SIG-M5 treated with dmso at 0.1 percent for 504 hours (cell line): Measurements from ENCODE around the gene ZNF135.

Experiments
- DNase-seq: peaks from one replicate; lab custom pipeline; 2025; ENCODE audit not compliant: unreplicated experiment; lab: John Stamatoyannopoulos, UW

Gene ZNF135

DNA sequence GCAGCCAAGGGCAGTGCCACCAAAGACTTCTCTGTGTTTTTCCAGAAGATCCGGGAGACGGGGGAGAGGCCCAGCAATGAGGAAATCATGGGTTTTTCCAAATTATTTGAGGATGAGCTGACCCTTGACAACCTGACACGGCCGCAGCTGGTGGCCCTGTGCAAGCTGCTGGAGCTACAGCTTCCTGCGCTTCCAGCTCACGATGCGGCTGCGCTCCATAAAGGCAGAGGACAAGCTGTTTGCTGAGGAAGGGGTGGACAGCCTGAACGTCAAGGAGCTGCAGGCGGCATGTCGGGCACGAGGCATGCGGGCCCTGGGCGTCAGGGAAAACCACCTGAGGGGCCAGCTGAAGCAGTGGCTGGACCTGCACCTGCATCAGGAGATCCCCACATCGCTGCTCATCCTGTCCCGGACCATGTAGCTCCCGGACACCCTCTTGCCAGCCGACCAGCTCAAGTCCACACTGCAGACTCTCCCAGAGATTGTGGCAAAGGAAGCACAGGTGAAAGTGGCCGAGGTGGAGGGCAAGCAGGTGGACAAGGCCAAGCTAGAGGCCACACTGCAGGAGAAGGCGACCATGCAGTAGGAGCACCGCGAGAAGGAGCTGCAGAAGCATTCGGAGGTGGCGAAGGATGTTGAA lies 13.6 kb upstream of the ZNF135 start:
- no peak for DNase-seq

DNA sequence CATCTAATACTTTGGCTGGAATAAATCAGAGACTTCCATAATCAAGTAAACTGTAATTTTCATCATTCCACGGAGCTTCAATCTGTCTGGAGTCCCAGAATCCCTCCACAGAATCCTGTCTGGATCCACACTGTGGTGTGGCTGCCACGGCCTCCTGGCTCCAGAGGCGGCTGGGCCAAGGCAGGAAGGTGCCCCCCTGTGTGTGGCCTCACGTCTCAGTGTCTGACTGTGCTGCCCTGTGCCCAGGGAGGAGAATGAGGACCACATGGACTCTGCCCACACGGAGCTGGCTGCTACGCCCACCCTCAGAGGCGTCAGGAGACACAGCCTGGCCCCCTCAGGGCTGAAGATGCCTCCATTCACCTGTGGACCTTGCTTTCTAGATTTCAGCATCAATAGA lies 12.2 kb upstream of the ZNF135 start:
- no peak for DNase-seq

DNA sequence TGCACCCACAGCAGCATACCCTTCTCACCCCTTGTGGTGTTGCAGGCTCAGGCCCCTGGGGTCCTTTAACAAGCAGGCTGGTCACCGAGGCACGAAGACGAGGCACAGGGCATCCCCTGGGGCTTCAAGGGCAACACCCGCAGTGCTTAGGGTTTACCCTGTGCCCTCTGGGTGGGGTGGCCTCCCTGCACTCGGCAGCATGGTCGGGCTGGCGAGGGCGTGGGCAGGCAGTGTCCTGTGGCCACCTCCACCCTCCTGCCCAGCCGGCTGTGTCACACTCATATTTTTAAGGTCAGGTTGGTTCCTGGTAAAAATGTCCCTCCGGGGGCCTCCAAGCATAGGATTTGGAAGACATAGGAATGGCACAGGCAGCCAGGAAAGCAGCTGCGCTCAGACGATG lies 11.4 kb upstream of the ZNF135 start:
- DNase-seq, result no peak

GRCh38 chr19:58052256-58052655 lies 6.8 kb upstream of the ZNF135 start:
- no peak for DNase-seq

GRCh38 chr19:58053480-58054156 lies 5.5 kb upstream of the ZNF135 start:
- no peak for DNase-seq

GRCh38 chr19:58054901-58055874 lies 3.9 kb upstream of the ZNF135 start:
- no peak for DNase-seq

- DNase-seq, result no peak
Observed at GRCh38 chr19:58056261-58056660, 2.8 kb upstream of the ZNF135 start.

GRCh38 chr19:58056861-58057260 lies 2.2 kb upstream of the ZNF135 start:
- DNase-seq, result no peak

- DNase-seq, result no peak
Observed at GRCh38 chr19:58058467-58058866, 615 bp upstream of the ZNF135 start.

DNA sequence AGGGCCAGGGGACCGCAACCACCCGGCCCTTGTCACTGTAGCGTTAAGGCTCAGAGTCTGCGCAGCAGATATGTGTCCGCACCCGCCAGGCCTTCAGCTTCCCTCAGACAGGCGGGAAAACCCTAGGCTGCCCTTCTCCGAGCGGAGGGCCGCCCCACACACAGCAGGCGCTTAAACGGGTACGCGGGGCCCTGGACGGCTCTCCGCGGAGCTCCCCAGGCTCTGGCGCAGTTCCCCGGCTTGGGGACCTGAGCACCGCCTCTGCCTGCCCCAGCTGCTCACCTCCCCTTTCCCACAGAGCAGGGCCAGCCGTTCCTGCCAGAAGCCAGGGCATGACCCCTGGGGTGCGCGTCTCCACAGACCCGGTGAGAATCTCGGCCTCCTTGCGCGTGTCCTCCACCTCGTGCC lies 593 bp downstream of the ZNF135 start:
- no peak for DNase-seq

DNA sequence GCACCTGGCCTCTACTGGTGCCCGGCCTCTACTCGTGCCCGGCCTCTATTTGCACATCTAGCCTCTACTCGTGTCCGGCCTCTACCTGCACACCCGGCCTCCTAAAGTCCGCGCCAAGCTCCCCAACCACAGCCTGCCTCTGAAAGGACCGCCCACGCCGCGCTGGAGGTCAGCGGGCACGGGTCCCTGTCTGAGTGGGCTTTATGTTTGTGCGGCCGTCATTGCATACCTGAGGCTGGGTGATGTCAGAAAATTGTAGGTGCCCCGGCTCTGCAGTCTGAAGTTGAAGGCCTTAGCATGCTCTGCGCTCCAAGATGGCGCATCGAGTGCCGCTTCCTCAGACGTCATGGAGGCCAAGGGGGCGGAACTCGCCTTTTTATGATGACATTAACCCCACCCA lies 1.1 kb downstream of the ZNF135 start:
- DNase-seq, result no peak

- no peak for DNase-seq
Observed at GRCh38 chr19:58063712-58064111, 4.6 kb downstream of the ZNF135 start.

- DNase-seq, result no peak
Observed at GRCh38 chr19:58067240-58067912, 8.3 kb downstream of the ZNF135 start.

DNA sequence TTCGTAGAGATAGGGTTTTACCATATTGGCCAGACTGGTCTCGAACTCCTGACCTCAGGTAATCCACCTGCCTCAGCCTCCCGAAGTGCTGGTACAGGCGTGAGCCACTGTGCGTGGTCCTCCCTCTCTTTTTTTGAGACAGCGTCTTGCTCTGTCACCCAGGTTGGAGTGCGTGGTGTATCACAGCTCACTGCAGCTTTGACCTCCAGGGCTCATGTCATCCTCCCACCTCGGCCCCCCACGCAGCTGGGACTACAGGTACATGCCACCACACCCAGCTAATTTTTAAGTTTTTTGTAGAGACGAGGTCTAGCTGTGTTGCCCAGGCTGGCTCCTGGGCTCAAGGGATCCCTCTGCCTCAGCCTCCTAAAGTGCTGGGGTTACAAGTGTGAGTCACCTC lies 20.7 kb downstream of the ZNF135 start:
- DNase-seq, result no peak

GRCh38 chr19:58083021-58083420 lies 23.9 kb downstream of the ZNF135 start:
- DNase-seq, result no peak

GRCh38 chr19:58084596-58085347 lies 25.7 kb downstream of the ZNF135 start:
- DNase-seq, result no peak

DNA sequence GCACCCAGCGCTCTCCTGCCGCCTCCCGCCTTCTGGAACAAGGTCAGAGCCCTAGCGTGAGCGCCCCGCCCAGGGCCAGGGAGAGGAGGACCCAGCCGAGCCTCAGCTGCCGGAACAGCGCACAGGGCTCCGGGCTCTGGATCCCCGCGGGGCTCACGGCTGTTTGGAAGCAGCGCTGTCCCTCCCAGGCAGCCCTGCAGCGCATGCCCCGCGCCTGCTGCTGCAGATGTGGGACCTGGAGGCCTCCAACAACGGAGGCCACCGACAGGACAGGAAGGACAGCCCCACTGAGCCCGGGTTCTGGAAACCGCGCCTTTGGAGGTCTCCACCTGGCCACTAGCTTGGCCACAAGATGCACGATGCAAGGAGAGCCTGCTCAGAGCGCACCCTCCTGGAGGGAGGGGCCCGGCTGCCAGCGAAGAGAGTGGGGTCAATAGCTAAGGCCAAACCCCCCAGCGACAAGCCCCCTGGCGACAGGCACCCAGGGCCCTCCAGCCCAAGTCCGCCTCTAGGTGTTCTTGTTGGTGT lies 26.3 kb downstream of the ZNF135 start:
- no peak for DNase-seq

DNA sequence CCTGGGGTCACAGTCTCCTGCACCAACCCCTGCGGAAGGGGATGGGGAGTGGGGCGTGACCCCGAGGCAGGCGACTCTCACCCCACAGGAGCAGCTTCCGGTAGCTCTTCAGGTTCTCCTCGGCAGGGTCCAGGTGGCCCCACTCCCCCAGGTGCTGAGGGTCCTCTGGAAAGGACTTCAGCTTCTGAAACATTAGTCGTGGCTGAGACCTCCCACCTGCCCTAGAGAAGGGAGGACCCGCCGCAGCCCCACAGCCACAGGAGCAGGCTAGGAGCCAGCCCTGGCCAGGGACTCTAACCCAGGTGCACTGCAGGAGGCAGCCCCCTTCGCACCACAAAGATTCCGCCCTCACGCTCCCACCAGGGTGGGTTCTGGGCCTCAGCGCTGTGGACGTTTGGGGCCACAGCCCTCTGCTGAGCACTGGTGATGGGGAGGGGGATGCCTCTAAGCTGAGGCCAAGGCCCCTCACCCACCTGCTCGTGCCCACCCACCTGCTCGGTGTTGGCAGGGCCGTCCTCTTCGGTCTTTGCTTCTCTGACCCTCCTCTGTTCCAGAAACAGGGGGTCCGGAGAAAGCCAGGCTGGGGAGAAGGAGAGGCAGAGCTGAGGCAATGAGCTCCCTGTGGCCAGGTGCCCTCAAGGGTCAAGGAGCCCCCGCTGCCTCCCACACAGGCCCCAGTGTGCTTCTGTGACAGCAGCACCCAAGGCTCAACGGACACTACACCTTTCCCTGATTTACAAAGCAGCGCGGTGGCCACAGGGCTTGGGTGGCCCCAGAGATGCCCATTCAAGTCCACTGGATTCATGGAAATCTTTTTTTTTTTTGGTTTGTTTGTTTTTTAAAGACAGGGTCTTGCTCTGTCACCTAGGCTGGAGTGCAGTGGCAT lies 28.0 kb downstream of the ZNF135 start:
- DNase-seq, result no peak

GRCh38 chr19:58088521-58089052 lies 29.5 kb downstream of the ZNF135 start:
- no peak for DNase-seq
